ENCODE measurements around the gene PA2G4. TPM values are rescaled to one million over a fixed set of nuclear protein-coding genes. Genes with fewer than 3 reads are reported as not detected.

PA2G4 gene
- total and polyA plus RNA-seq, 2 experiments from 2014 or later, result 132 to 235 TPM

- Histone ChIP-seq H3K4me1 (ENCODE audit: low read depth) (no peaks in the 10 kb centered on the region), H3K27me3 (no peaks in the 10 kb centered on the region), H3K27ac (no peak overlapping the region), H3K4me3 (no peak overlapping the region), H3K36me3 (peaks cover 41% of the 10 kb centered on the region), H3K9me3 (ENCODE audit: low read depth) (no peaks in the 10 kb centered on the region)
- TF ChIP-seq CTCF (IDR thresholded peaks at IDR 0.05; ENCODE audit: low read depth, low read length), result no peak
- DNase-seq (ENCODE audit: low read depth in 1 of 2, low spot score in 1 of 2), result no peak
Observed at GRCh38 chr12:56137853-56138571, 33.7 kb downstream of the PA2G4 start.

GRCh38 chr12:56141946-56142784, 37.8 kb downstream of the PA2G4 start:
- no peak for DNase-seq (ENCODE audit: low read depth in 1 of 2, low spot score in 1 of 2)
- Histone ChIP-seq H3K4me1 (ENCODE audit: low read depth) (no peaks in the 10 kb centered on the region), H3K27ac (no peak overlapping the region), H3K27me3 (no peaks in the 10 kb centered on the region), H3K36me3 (peaks cover 43% of the 10 kb centered on the region), H3K9me3 (ENCODE audit: low read depth) (no peaks in the 10 kb centered on the region), H3K4me3 (no peak overlapping the region)
- TF ChIP-seq CTCF (IDR thresholded peaks at IDR 0.05; ENCODE audit: low read depth, low read length), result no peak

- Histone ChIP-seq H3K27ac (no peak overlapping the region), H3K4me3 (no peak overlapping the region), H3K9me3 (ENCODE audit: low read depth) (no peaks in the 10 kb centered on the region), H3K27me3 (no peaks in the 10 kb centered on the region), H3K4me1 (ENCODE audit: low read depth) (no peaks in the 10 kb centered on the region), H3K36me3 (peaks cover 33% of the 10 kb centered on the region)
- DNase-seq (ENCODE audit: low read depth in 1 of 2, low spot score in 1 of 2), result no peak
- TF ChIP-seq CTCF (IDR thresholded peaks at IDR 0.05; ENCODE audit: low read depth, low read length), result no peak
Observed at GRCh38 chr12:56143217-56143616, 38.9 kb downstream of the PA2G4 start.

- H3K27ac ChIP-seq, result no peak overlapping the region
- no peaks in the 10 kb centered on the region for H3K27me3 ChIP-seq
- peaks cover 28% of the 10 kb centered on the region for H3K36me3 ChIP-seq
- H3K9me3 ChIP-seq (ENCODE audit: low read depth), result no peaks in the 10 kb centered on the region
- TF ChIP-seq CTCF (IDR thresholded peaks at IDR 0.05; ENCODE audit: low read depth, low read length), result no peak
- DNase-seq (ENCODE audit: low read depth in 1 of 2, low spot score in 1 of 2), result no peak
- H3K4me3 ChIP-seq, result no peak overlapping the region
- H3K4me1 ChIP-seq (ENCODE audit: low read depth), result no peaks in the 10 kb centered on the region
Observed at GRCh38 chr12:56143870-56144269, 39.5 kb downstream of the PA2G4 start.

GRCh38 chr12:56145217-56145616, 40.9 kb downstream of the PA2G4 start:
- Histone ChIP-seq H3K9me3 (ENCODE audit: low read depth) (no peaks in the 10 kb centered on the region), H3K27ac (no peak overlapping the region), H3K4me1 (ENCODE audit: low read depth) (no peaks in the 10 kb centered on the region), H3K36me3 (peaks cover 28% of the 10 kb centered on the region), H3K4me3 (no peak overlapping the region), H3K27me3 (no peaks in the 10 kb centered on the region)
- TF ChIP-seq CTCF (IDR thresholded peaks at IDR 0.05; ENCODE audit: low read depth, low read length), result no peak
- DNase-seq (ENCODE audit: low read depth in 1 of 2, low spot score in 1 of 2), result no peak
